Activated CD8-positive, alpha-beta memory T cell treated with anti-CD3 and anti-CD28 coated beads, Interleukin-2, amount 10 ng/mL, durations not matched to agents 7 days and 5 days (primary cell): ENCODE measurements around the gene SLC24A4. TPM values are rescaled to one million over a fixed set of nuclear protein-coding genes. Genes with fewer than 3 reads are reported as not detected.

Source experiments
- ATAC-seq: fragments of 150-1000 bp; cut with Tn5 transposase; one replicate; pipeline ENCODE4 v1.10.0; 2021; ENCODE audit warnings: moderate library complexity
- CTCF ChIA-PET: fragments of 350-600 bp; sonication (Branson Sonifier 250); formaldehyde crosslinking; loops from one replicate; lab custom pipeline; 2021; ENCODE audit warnings: antibody characterized with exemption; lab: Charles Lee
- DNase-seq: peaks from one replicate; pipeline ENCODE4 v3.0.0-alpha.2; 2020
- H3K27ac Mint-ChIP-seq: one replicate; pipeline ENCODE4 v1.8.0; 2021; ENCODE audit warnings: mild to moderate bottlenecking, mixed read lengths
- H3K27me3 Mint-ChIP-seq: one replicate; pipeline ENCODE4 v1.8.0; 2021; ENCODE audit warnings: mixed read lengths
- H3K36me3 Mint-ChIP-seq: one replicate; pipeline ENCODE4 v1.8.0; 2021; ENCODE audit warnings: mild to moderate bottlenecking, mixed read lengths
- H3K4me1 Mint-ChIP-seq: one replicate; pipeline ENCODE4 v1.8.0; 2021; ENCODE audit warnings: mixed read lengths
- H3K4me3 Mint-ChIP-seq: one replicate; pipeline ENCODE4 v1.8.0; 2021; ENCODE audit warnings: mild to moderate bottlenecking, moderate library complexity, mixed read lengths
- H3K9me3 Mint-ChIP-seq: one replicate; pipeline ENCODE4 v1.8.0; 2022; ENCODE audit warnings: low read depth, mixed read lengths
- total RNA-seq, 2 experiments: library from RNA; stranded (reverse); gene quantifications; one replicate each; pipeline ENCODE4 v1.2.3, GENCODE V29; 2021

The SLC24A4 gene
- total RNA-seq, 2 experiments from 2014 or later, result not detected

GRCh38 chr14:92325835-92326234 lies 2.9 kb downstream of the SLC24A4 start:
- ATAC-seq, result no peak
- CTCF ChIA-PET, result no interaction called here
- peaks cover 3% of the 10 kb centered on the region for H3K4me1 Mint-ChIP-seq
- H3K27me3 Mint-ChIP-seq, result peaks cover 56% of the 10 kb centered on the region
- H3K27ac Mint-ChIP-seq, result no peak overlapping the region
- no peak for DNase-seq
- H3K4me3 Mint-ChIP-seq, result no peak overlapping the region
- no peaks in the 10 kb centered on the region for H3K36me3 Mint-ChIP-seq
- no peaks in the 10 kb centered on the region for H3K9me3 Mint-ChIP-seq

GRCh38 chr14:92328664-92329255 lies 5.8 kb downstream of the SLC24A4 start:
- Mint-ChIP-seq H3K27me3 (peaks cover 36% of the 10 kb centered on the region), H3K4me3 (no peak overlapping the region), H3K27ac (no peak overlapping the region), H3K36me3 (no peaks in the 10 kb centered on the region), H3K4me1 (peaks cover 3% of the 10 kb centered on the region), H3K9me3 (no peaks in the 10 kb centered on the region)
- DNase-seq, result no peak
- no peak for ATAC-seq
- CTCF ChIA-PET, result no interaction called here

GRCh38 chr14:92334050-92334449 lies 11.1 kb downstream of the SLC24A4 start:
- H3K9me3 Mint-ChIP-seq, result no peaks in the 10 kb centered on the region
- no peaks in the 10 kb centered on the region for H3K36me3 Mint-ChIP-seq
- ATAC-seq (no peak), DNase-seq (no peak)
- H3K4me3 Mint-ChIP-seq, result no peak overlapping the region
- peaks cover 18% of the 10 kb centered on the region for H3K27me3 Mint-ChIP-seq
- H3K27ac Mint-ChIP-seq, result no peak overlapping the region
- H3K4me1 Mint-ChIP-seq, result no peaks in the 10 kb centered on the region
- CTCF ChIA-PET, result interaction anchor here (1.5 kb wide), 1 partner anchor 18 kb away, joined by 4 read pairs; no protein-coding TSS in a partner anchor

GRCh38 chr14:92336363-92336762 lies 13.4 kb downstream of the SLC24A4 start:
- no peak overlapping the region for H3K4me3 Mint-ChIP-seq
- no peak for DNase-seq
- H3K36me3 Mint-ChIP-seq, result no peaks in the 10 kb centered on the region
- no peaks in the 10 kb centered on the region for H3K9me3 Mint-ChIP-seq
- H3K27ac Mint-ChIP-seq, result no peak overlapping the region
- H3K27me3 Mint-ChIP-seq, result peaks cover 34% of the 10 kb centered on the region
- H3K4me1 Mint-ChIP-seq, result peaks cover 11% of the 10 kb centered on the region
- CTCF ChIA-PET, result no interaction called here
- ATAC-seq, result no peak

- Mint-ChIP-seq H3K4me3 (no peak overlapping the region), H3K27ac (no peak overlapping the region), H3K9me3 (no peaks in the 10 kb centered on the region), H3K4me1 (peaks cover 22% of the 10 kb centered on the region), H3K36me3 (peaks cover 2% of the 10 kb centered on the region), H3K27me3 (peaks cover 41% of the 10 kb centered on the region)
- no peak for ATAC-seq
- CTCF ChIA-PET, result no interaction called here
- DNase-seq, result no peak
These were observed 16.5 kb downstream of the SLC24A4 start for GRCh38 chr14:92339426-92339825.

GRCh38 chr14:92340071-92340470 lies 17.1 kb downstream of the SLC24A4 start:
- Mint-ChIP-seq H3K4me1 (peaks cover 22% of the 10 kb centered on the region), H3K36me3 (peaks cover 2% of the 10 kb centered on the region), H3K9me3 (no peaks in the 10 kb centered on the region), H3K27me3 (peaks cover 43% of the 10 kb centered on the region), H3K4me3 (no peak overlapping the region), H3K27ac (no peak overlapping the region)
- DNase-seq (no peak), ATAC-seq (no peak)
- CTCF ChIA-PET, result no interaction called here

- peaks cover 22% of the 10 kb centered on the region for H3K4me1 Mint-ChIP-seq
- H3K27me3 Mint-ChIP-seq, result peaks cover 43% of the 10 kb centered on the region
- CTCF ChIA-PET, result no interaction called here
- ATAC-seq, result peak; percentile 67
- H3K27ac Mint-ChIP-seq, result no peak overlapping the region
- peak; percentile 68 for DNase-seq
- H3K4me3 Mint-ChIP-seq, result no peak overlapping the region
- H3K36me3 Mint-ChIP-seq, result peaks cover 2% of the 10 kb centered on the region
- no peaks in the 10 kb centered on the region for H3K9me3 Mint-ChIP-seq
These were observed 18.0 kb downstream of the SLC24A4 start for GRCh38 chr14:92340931-92341330.

GRCh38 chr14:92341791-92342190 lies 18.8 kb downstream of the SLC24A4 start:
- no peaks in the 10 kb centered on the region for H3K9me3 Mint-ChIP-seq
- peaks cover 43% of the 10 kb centered on the region for H3K27me3 Mint-ChIP-seq
- no peak overlapping the region for H3K27ac Mint-ChIP-seq
- no peak overlapping the region for H3K4me3 Mint-ChIP-seq
- ATAC-seq (peak; percentile 30), DNase-seq (no peak)
- peaks cover 22% of the 10 kb centered on the region for H3K4me1 Mint-ChIP-seq
- CTCF ChIA-PET, result interaction anchor here (0.6 kb wide), 1 partner anchor 460 kb away, joined by 3 read pairs; no protein-coding TSS in a partner anchor
- H3K36me3 Mint-ChIP-seq, result peaks cover 2% of the 10 kb centered on the region

GRCh38 chr14:92348154-92348553 lies 25.2 kb downstream of the SLC24A4 start:
- CTCF ChIA-PET, result no interaction called here
- no peak overlapping the region for H3K27ac Mint-ChIP-seq

GRCh38 chr14:92351750-92352149 lies 28.8 kb downstream of the SLC24A4 start:
- no peaks in the 10 kb centered on the region for H3K9me3 Mint-ChIP-seq
- peaks cover 26% of the 10 kb centered on the region for H3K27me3 Mint-ChIP-seq
- no peaks in the 10 kb centered on the region for H3K4me1 Mint-ChIP-seq
- CTCF ChIA-PET, result interaction anchor here (0.5 to 1.6 kb wide), 8 partner anchors 31 to 424 kb away, joined by 3 to 7 read pairs (median 3); partner anchors contain the start of gene ATXN3
- no peaks in the 10 kb centered on the region for H3K36me3 Mint-ChIP-seq
- no peak overlapping the region for H3K4me3 Mint-ChIP-seq
- no peak for ATAC-seq
- no peak overlapping the region for H3K27ac Mint-ChIP-seq
- DNase-seq, result no peak

More at GRCh38 chr14:92348154-92348553, 25.2 kb downstream of the SLC24A4 start:
- Mint-ChIP-seq H3K36me3 (peaks cover 2% of the 10 kb centered on the region), H3K4me1 (no peaks in the 10 kb centered on the region), H3K4me3 (no peak overlapping the region), H3K27me3 (peaks cover 27% of the 10 kb centered on the region), H3K9me3 (no peaks in the 10 kb centered on the region)
- ATAC-seq (no peak), DNase-seq (no peak)

GRCh38 chr14:92352158-92352985 lies 29.4 kb downstream of the SLC24A4 start:
- Mint-ChIP-seq H3K4me1 (no peaks in the 10 kb centered on the region), H3K27me3 (peaks cover 31% of the 10 kb centered on the region), H3K36me3 (no peaks in the 10 kb centered on the region), H3K4me3 (no peak overlapping the region), H3K9me3 (no peaks in the 10 kb centered on the region), H3K27ac (no peak overlapping the region)
- CTCF ChIA-PET, result interaction anchor here (0.7 to 1.6 kb wide), 7 partner anchors 19 to 246 kb away, joined by 3 to 7 read pairs (median 3); partner anchors contain the start of gene ATXN3
- ATAC-seq (peak; percentile 45), DNase-seq (peak; percentile 61)

- Mint-ChIP-seq H3K4me3 (no peak overlapping the region), H3K4me1 (no peaks in the 10 kb centered on the region), H3K9me3 (no peaks in the 10 kb centered on the region), H3K27me3 (peaks cover 34% of the 10 kb centered on the region), H3K36me3 (no peaks in the 10 kb centered on the region), H3K27ac (no peak overlapping the region)
- no peak for DNase-seq
- CTCF ChIA-PET, result no interaction called here
- no peak for ATAC-seq
These were observed 30.5 kb downstream of the SLC24A4 start for GRCh38 chr14:92353447-92353846.

- Mint-ChIP-seq H3K4me3 (no peak overlapping the region), H3K27me3 (peaks cover 30% of the 10 kb centered on the region), H3K36me3 (no peaks in the 10 kb centered on the region), H3K27ac (no peak overlapping the region), H3K9me3 (no peaks in the 10 kb centered on the region), H3K4me1 (no peaks in the 10 kb centered on the region)
- DNase-seq (no peak), ATAC-seq (no peak)
- CTCF ChIA-PET, result no interaction called here
These were observed 33.7 kb downstream of the SLC24A4 start for GRCh38 chr14:92356677-92357076.
